ENCODE data around the gene DXO. TPM values are rescaled to one million over a fixed set of nuclear protein-coding genes. Genes with fewer than 3 reads are reported as not detected.

DXO gene
- total and polyA plus RNA-seq, 2 donors from 2014 or later: 21.3 to 26.0 TPM

GRCh38 chr6:31967926-31968320 is 4.0 kb downstream of the DXO start:
- TF ChIP-seq, protein P1, sequence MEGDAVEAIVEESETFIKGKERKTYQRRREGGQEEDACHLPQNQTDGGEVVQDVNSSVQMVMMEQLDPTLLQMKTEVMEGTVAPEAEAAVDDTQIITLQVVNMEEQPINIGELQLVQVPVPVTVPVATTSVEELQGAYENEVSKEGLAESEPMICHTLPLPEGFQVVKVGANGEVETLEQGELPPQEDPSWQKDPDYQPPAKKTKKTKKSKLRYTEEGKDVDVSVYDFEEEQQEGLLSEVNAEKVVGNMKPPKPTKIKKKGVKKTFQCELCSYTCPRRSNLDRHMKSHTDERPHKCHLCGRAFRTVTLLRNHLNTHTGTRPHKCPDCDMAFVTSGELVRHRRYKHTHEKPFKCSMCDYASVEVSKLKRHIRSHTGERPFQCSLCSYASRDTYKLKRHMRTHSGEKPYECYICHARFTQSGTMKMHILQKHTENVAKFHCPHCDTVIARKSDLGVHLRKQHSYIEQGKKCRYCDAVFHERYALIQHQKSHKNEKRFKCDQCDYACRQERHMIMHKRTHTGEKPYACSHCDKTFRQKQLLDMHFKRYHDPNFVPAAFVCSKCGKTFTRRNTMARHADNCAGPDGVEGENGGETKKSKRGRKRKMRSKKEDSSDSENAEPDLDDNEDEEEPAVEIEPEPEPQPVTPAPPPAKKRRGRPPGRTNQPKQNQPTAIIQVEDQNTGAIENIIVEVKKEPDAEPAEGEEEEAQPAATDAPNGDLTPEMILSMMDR (IDR thresholded peaks at IDR 0.05; ENCODE audit: borderline replicate concordance, extremely low read depth, insufficient read depth): no peak
- no peaks in the 10 kb centered on the region for H3K9me3 ChIP-seq (ENCODE audit: control insufficient read depth in 2 of 3, insufficient read depth in 1 of 3, low read length in 3 of 3)
- intact Hi-C loops (cut with DNase I): no loop called here
- peaks cover 4 to 42% (median 40%) of the 10 kb centered on the region in 3 donors for H3K36me3 ChIP-seq (ENCODE audit: control insufficient read depth in 2 of 3, insufficient read depth in 3 of 3, low read length in 3 of 3)
- FAIRE-seq (no peak), DNase-seq (no peak)
- H3K9ac ChIP-seq (ENCODE audit: low read length in 3 of 3): no peak overlapping the region
- H3K27ac ChIP-seq (ENCODE audit: low read depth in 2 of 2, low read length in 2 of 2): no peak overlapping the region
- H3K4me3 ChIP-seq (ENCODE audit: low read length in 3 of 3): no peak overlapping the region
- H3K4me1 ChIP-seq (ENCODE audit: control insufficient read depth in 2 of 3, insufficient read depth in 2 of 3, low read depth in 1 of 3, low read length in 3 of 3): peaks cover 0 to 19% (median 0%) of the 10 kb centered on the region in 3 donors
- H3K27me3 ChIP-seq (ENCODE audit: control insufficient read depth, insufficient read depth, low read length): no peaks in the 10 kb centered on the region

GRCh38 chr6:31966997-31967925 is 4.7 kb downstream of the DXO start:
- TF ChIP-seq, protein P1 (IDR thresholded peaks at IDR 0.05; ENCODE audit: borderline replicate concordance, extremely low read depth, insufficient read depth): no peak

DNA sequence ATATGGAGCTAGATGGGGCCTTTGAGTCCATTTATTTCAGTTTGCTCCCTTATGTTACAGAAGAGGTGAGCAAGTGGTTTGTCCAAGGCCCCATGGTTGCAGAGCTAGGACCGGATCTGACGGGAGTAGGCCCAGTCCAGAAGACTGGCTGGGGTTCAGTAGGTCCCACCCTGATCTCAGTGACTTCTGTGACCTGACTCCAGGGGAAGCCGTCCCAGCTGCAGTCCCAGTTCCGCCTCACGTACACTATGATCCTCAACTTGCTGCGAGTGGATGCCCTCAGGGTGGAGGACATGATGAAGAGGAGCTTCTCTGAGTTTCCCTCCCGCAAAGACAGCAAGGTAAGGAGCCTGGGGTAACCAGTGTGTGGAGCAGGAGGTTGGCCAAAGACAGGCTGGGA is 5.4 kb downstream of the DXO start:
- H3K27me3 ChIP-seq (ENCODE audit: control insufficient read depth, insufficient read depth, low read length): no peaks in the 10 kb centered on the region
- no peaks in the 10 kb centered on the region for H3K9me3 ChIP-seq (ENCODE audit: control insufficient read depth in 2 of 3, insufficient read depth in 1 of 3, low read length in 3 of 3)
- TF ChIP-seq, protein P1 (IDR thresholded peaks at IDR 0.05; ENCODE audit: borderline replicate concordance, extremely low read depth, insufficient read depth): no peak
- H3K9ac ChIP-seq (ENCODE audit: low read length in 3 of 3): no peak overlapping the region
- FAIRE-seq (no peak), DNase-seq (no peak)
- peaks cover 4 to 56% (median 49%) of the 10 kb centered on the region in 3 donors for H3K36me3 ChIP-seq (ENCODE audit: control insufficient read depth in 2 of 3, insufficient read depth in 3 of 3, low read length in 3 of 3)
- intact Hi-C loops (cut with DNase I): no loop called here
- no peak overlapping the region for H3K27ac ChIP-seq (ENCODE audit: low read depth in 2 of 2, low read length in 2 of 2)
- no peak overlapping the region for H3K4me3 ChIP-seq (ENCODE audit: low read length in 3 of 3)
- peaks cover 0 to 13% (median 0%) of the 10 kb centered on the region in 3 donors for H3K4me1 ChIP-seq (ENCODE audit: control insufficient read depth in 2 of 3, insufficient read depth in 2 of 3, low read depth in 1 of 3, low read length in 3 of 3)

More at GRCh38 chr6:31966997-31967925, 4.7 kb downstream of the DXO start:
- intact Hi-C loops (cut with DNase I): no loop called here
- Histone ChIP-seq H3K36me3 (ENCODE audit: control insufficient read depth in 2 of 3, insufficient read depth in 3 of 3, low read length in 3 of 3) (peaks cover 4 to 48% (median 46%) of the 10 kb centered on the region in 3 donors), H3K4me3 (ENCODE audit: low read length in 3 of 3) (no peak overlapping the region), H3K9me3 (ENCODE audit: control insufficient read depth in 2 of 3, insufficient read depth in 1 of 3, low read length in 3 of 3) (no peaks in the 10 kb centered on the region), H3K27ac (ENCODE audit: low read depth in 2 of 2, low read length in 2 of 2) (no peak overlapping the region), H3K9ac (ENCODE audit: low read length in 3 of 3) (no peak overlapping the region), H3K27me3 (ENCODE audit: control insufficient read depth, insufficient read depth, low read length) (no peaks in the 10 kb centered on the region), H3K4me1 (ENCODE audit: control insufficient read depth in 2 of 3, insufficient read depth in 2 of 3, low read depth in 1 of 3, low read length in 3 of 3) (peaks cover 0 to 15% (median 0%) of the 10 kb centered on the region in 3 donors)
- FAIRE-seq: no peak
- no peak for DNase-seq
